NCI-H345 (cell line): ENCODE results near the gene TPP1.

ENCODE experiments used
- DNase-seq: peaks from one replicate; lab custom pipeline; 2025; lab: John Stamatoyannopoulos, UW

TPP1 gene

DNA sequence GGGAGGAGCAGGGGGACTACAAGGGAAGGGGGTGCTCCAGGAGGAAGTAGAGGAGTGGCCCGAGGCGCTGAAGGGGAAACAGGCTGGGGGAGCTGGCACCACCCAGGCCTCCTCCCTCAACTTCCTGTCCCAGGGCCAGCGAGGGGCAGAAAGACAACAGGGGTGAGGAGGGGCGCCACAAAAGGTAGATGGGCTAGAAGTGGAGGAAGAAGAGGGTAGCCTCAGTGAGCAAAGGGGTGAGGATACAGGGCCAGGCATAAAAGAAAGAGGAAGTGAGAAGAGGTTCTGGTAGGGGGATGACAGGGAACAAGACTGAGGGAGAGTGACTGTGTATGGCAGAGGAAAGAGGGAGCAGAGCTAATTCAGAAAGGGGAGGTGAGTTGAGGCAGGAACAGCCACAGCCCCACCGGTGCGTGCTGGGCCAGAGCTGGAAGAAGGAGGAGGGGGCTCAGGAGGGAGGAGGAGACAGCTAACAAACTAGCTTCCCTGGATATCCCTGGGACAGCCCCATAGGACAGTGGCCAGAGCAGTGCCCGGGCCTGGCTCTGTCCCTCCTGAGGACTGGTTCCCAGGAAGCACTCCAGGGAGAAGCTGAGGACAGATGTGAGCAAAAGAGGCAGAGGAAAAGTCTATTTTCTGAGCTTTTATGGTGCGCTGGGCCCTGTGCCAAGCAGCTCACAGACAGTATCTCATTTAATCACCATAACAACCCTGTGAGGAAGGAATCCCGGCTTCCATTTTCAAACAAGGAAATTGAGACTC lies 27.9 kb upstream of the TPP1 start:
- DNase-seq: no peak

DNA sequence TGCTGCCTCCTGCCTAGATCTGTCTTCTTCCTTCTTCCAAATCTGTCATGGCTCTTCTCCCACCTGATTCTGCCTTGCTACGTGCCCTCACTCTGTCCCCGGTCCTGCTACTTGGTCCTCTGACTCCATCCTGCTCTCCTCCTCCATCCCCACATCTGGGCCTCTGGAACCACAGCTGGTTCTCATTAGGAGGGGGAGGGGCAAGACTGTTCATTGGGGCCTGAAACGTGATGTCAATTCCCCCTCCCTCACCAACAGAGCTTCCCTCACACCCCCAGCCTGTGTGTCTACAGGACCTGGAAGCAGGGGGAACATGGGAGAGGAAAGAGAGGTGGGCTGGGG lies 27.3 kb upstream of the TPP1 start:
- DNase-seq: no peak

DNA sequence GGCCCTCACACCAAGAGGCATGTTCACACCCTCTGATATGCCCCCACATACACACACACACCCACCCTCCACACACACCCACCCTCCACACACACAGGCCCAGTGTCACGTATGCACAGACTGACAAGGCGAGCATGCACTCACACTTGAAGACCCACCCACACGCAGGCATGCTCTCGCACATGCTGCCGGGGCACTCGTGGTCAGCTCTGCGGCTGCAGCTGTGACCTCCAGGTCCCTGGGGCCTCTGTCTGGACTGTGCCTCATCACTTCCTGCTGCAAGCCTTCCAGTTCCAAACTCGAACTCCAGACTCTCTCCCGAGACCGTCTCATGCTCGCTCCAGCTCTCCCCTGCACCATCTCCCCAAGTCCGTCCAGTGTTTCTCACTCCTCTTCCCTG lies 26.8 kb upstream of the TPP1 start:
- no peak for DNase-seq

DNA sequence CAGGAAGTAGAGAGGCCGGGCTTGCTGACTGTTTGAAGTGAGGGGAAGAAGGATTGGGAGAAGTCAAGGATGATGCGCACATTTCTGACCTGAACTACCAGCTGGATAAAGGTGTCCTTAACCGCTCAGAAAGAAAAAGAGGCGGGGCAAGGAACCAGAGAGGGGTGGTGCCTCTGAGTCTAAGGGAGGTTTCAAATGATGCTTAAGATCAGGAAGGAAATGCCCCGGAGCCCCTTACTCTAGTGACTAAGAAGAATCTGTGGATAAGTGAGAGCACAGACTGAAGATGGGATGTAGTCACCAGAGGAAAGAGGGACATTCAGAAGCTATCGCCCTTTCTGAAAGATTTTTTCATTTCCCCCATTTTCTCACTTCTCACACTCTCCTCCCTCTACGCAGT lies 23.7 kb upstream of the TPP1 start:
- no peak for DNase-seq

- DNase-seq: no peak
Measured at GRCh38 chr11:6640985-6641701, 21.9 kb upstream of the TPP1 start.

- DNase-seq: no peak
Measured at GRCh38 chr11:6640036-6640984, 21.1 kb upstream of the TPP1 start.

- no peak for DNase-seq
Measured at GRCh38 chr11:6638429-6638828, 19.2 kb upstream of the TPP1 start.

DNA sequence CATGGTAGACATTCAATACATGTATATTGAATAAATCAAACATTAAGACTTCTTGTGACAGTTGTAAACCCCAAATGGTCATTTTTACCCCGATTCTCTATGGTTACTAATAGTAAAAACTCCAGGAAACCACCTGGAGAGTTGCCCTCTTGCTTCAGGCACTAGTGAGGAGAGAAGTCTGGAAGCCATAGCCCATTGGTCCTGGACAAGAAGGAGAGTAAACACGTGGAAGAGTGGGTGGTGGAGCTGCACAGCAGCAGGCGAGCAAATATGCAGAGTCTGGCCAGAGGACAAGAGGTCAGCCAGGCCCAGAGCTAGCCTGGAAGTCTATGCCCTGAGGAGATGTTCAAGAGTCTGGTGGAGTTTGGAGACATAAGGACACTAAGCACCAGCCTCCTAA lies 18.6 kb upstream of the TPP1 start:
- DNase-seq: no peak

DNA sequence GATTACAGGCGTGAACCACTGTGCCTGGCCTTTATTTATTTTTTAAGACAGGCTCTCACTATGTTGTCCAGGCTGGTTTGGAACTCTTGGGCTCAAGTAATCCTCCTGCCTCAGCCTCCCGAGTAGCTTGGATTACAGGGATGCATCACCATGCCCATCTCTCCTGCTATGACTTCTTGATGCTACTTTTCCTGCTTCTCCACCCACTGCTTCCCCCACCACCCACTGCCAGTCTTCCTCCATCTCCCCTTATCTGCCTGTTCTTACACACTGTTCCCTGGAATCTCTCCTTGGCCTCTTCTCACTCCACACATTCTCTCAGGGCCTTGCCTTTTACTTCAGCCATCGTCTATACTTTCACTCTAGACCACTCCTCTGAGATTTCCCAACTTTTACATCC lies 17.3 kb upstream of the TPP1 start:
- DNase-seq: no peak

- no peak for DNase-seq
Measured at GRCh38 chr11:6635082-6635932, 16.1 kb upstream of the TPP1 start.

GRCh38 chr11:6634534-6634933 lies 15.3 kb upstream of the TPP1 start:
- DNase-seq: no peak

GRCh38 chr11:6633422-6634408 lies 14.5 kb upstream of the TPP1 start:
- DNase-seq: no peak

DNA sequence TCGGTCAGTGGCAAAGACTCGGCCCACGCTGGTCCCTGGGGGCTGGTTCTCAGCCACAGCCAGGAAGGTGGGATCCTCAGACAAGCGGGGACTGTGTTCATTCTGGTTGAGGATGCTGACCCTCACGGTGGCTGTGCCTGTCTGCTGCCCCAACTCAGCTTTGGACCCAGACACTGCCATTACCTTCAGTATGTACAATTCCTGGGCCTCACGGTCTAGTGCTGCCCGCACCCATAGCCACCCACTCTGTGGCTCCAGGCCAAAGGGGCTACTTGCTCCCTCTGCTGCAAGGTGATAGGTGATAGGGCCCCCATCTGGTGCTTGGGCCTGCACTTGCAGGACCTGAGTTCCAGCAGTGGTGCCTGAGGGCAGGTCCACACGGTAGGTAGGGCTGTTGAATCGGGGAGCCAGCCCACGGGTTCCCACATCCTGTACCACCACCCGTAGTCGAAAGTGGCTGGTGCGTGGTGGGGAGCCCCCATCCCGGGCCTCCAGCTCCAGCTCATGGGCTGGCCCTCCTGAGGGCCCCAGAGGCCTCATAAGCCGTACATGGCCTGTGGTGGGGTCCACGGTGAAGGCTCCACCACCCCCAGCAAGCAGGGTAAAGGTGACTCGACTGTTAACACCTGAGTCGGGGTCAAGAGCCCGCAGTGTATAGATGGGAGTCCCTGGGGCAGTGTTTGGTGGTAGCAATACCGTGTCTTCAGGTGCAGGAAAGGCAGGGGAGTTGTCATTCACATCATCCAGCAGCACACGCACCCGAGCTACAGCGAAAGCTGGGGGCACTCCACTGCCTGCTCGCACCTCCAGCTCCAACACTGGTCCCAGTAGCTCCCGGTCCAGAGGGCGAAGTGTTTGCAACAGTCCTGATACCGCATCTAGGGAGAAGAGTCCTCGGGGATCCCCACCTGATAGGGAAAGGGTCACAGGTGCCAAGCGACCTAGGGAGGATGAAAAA lies 13.2 kb upstream of the TPP1 start:
- no peak for DNase-seq

GRCh38 chr11:6631361-6631890 lies 12.2 kb upstream of the TPP1 start:
- DNase-seq: no peak

DNA sequence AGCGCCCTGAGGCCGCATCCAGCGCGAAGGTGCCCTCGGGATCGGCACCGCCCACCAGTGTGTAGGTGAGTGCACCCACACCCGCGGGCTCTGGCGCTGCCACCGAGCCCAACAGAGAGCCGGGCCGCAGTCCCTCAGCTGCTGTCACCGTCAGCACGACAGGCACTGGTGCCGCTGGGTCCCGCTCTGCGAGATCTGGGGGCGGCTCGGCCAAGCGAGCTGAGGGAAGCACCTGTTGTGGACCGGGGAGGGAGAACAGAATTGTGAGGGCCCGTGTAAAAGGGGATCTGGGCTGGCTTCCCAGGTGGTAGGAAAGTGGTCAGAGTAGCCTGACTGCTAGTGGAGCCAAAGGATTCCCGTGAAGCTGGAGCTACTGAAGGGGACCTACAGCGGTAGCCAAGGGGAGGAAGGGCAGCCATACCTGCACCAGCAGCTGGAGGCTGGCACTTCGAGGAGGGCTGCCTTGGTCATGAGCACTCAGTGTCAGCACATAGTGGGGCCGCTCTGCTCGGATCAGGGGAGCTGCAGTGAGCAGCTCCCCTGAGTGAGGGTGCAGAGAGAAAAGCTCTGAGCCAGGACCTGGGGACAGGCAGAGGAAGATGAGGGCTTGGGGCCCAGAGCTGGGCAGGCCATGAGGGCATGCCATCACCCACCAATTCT lies 11.5 kb upstream of the TPP1 start:
- no peak for DNase-seq

- no peak for DNase-seq
Measured at GRCh38 chr11:6629892-6630631, 10.8 kb upstream of the TPP1 start.

DNA sequence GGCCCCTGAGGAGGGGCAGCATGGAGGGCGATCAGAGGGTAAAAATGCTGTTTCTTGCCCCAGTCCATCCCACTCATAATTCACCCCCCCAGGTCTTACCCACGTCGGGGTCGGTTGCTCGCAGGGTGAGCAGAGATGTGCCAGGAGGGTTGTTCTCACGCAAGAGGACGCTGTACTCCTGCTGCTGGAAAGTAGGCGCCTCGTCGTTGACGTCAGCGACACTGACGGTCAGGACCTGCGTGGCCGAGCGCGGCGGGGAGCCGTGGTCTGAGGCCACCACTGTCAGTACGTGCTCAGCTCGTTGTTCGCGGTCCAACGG lies 10.3 kb upstream of the TPP1 start:
- no peak for DNase-seq

DNA sequence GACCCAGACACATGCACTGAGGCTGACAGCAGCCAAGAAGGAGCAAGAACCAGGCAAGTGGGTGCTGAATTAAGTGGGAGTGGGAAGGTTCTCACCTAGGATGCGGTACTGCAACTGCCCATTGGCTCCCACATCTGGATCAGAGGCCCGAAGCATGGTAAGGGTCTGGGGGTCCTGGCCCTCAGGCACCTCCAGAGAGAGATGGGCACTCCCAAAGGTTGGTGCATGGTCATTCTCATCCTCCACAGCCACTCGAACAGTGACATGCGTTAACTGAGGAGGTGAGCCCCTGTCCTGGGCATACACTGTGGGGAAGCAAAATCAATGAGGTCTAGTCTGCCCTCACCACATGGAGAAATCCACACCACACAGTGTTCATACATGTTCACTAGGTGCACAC lies 9.3 kb upstream of the TPP1 start:
- no peak for DNase-seq
